H1 (cell line): Measurements from ENCODE around the gene TMEM129. TPM values are rescaled to one million over a fixed set of nuclear protein-coding genes. Genes with fewer than 3 reads are reported as not detected.

ENCODE experiments used
- SIN3A ChIP-seq, 2 experiments: IDR thresholded peaks in 1 of 2; conservative IDR thresholded peaks in 1 of 2; 2 replicates each; pipeline ENCODE4 v1.6.1; 2011 to 2012; ENCODE audit warnings: low read length in 2 of 2, improper control_type of control experiment in 1 of 2, low read depth in 1 of 2, mild to moderate bottlenecking in 1 of 2
- polyA plus RNA-seq, 7 experiments: library from polyadenylated mRNA; depleted of rRNA in 3 of 7; stranded (reverse) in 5 of 7; unstranded in 2 of 7; fragments of >200 nt in 5 of 7; fragments of 200-250 nt in 2 of 7; gene quantifications; 1 replicate in 5 of 7; 2 replicates in 1 of 7; 4 replicates in 1 of 7; pipeline versions ENCODE4 v1.2.1 to v1.2.3, GENCODE V29; 2011 to 2013; ENCODE audit warnings: missing spikeins in 2 of 7, mixed read lengths in 2 of 7
- total RNA-seq: library from RNA; stranded (reverse); fragmentation: NEBNext Ultra II Directional; extraction: Animal tissue kit (Norgen Biotek cat#: 25700); gene quantifications from 2 replicates; pipeline ENCODE4 v1.2.1, GENCODE V29; 2021

The TMEM129 gene
- total and polyA plus RNA-seq, 2 of the 8 experiments (the other 6 are each of a cell fraction or from before 2014, with no cell fraction given) = 31.5 to 58.7 TPM

DNA sequence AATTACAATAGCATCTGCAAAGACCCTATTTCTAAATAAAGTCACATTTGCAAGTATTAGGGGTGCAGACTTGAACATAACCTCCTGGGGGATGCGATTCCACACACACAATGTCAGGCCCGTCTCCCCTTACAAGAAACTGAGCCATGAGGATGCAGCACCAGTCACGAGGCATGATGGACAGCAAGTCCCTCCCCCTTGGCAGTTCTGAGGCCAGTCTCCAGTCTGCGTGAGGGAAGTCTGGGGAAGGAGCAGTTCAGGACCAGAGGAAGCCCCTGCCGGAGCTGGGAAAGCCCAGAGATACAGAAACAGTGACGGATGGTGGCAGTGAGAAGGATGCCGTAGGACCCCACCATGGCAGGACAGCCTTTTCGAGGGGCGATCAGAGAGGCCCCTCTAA lies 46.4 kb downstream of the TMEM129 start (continued):
- no peak for TF ChIP-seq SIN3A (conservative IDR thresholded peaks at IDR 0.05 in 1 of 2, IDR thresholded peaks at IDR 0.05 in 1 of 2; ENCODE audit: low read depth in 1 of 2, low read length in 2 of 2)
